AG09319 (cell line): Measurements from ENCODE around the gene ZNF566.

Experiments
- DNase-seq: peaks from one replicate; pipeline ENCODE4 v3.0.0-alpha.2; 2010; ENCODE audit warnings: low read depth; ENCODE audit errors: extremely low read depth
- CTCF ChIP-seq: IDR thresholded peaks from 2 replicates; pipeline ENCODE4 v1.5.1; 2011; ENCODE audit warnings: low read depth, mild to moderate bottlenecking, inconsistent platforms, low read length, moderate library complexity

Gene ZNF566

DNA sequence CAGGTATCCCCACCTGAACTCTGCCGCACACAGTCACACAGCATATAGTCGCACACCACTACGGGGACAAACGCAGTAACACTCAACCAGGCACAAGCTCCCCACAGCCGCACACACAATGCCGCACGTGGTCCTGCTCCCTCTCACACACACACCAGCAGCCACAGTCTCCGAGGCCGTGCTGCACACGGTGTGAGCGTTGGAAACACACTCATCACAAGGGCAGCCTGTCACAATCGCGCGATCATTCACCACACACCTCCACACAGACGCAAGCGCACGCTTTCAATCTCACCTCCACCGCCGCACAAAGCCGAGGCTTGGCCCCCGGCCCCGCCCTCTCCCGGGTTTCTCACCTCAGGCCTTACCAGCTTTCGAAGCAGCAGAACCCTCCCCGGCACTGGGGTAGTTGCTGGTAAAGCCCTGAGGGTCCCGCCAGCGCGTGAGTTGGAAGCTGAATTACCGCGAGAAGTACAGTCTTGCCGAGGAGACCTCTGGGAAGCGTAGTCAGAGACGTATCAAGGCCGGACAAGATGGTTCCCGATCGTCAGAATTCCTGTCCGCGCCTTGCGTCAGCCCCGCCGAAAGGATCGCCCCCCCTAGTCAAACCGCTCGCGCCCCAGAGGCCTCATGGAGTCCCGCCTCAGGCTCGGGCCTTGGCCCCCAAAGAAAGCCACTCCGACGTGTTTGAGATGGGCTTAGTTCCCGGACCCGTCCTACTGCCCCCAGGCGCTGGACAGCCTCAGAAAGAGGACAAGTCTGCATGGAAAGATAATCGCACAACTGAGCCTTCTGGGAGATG, at the start of gene ZNF566:
Gene ZNF566 (minus strand): TSS at position 444 of the 802 bp plus-strand sequence. CDS start 13,004 bp downstream, outside the sequence.
- peak; percentile 11 for TF ChIP-seq CTCF
- peak; percentile 91 for DNase-seq

DNA sequence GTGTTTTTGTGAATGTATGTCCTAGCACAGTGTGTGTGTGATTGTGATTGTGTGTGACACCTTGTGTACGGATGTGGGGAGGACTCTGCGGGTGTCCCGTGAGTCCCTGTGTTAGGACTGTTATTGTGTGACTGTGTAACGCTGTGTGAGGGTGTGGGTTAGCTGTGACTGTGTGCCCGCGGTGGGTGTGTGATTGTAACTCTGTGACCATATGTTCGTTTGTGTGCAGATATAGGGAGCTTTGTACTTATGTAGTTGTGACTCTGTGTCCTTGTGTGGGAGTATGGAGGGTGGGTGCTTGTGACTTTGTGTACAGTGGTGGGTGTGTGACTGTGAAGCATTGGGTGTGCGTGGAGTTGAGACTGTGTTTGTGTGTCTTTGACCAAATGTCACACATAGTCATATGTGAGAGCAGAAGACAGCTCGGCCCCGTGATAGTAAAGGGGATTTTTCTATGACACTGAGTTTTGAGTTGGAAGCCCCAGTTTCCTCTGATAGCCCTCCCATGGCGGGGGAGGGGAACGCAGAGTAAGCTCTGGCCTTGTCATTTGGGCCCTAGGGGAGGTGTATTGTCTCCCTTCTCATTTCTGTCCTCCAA, 39.7 kb upstream of the ZNF566 start:
- no peak for DNase-seq
- no peak for TF ChIP-seq CTCF

DNA sequence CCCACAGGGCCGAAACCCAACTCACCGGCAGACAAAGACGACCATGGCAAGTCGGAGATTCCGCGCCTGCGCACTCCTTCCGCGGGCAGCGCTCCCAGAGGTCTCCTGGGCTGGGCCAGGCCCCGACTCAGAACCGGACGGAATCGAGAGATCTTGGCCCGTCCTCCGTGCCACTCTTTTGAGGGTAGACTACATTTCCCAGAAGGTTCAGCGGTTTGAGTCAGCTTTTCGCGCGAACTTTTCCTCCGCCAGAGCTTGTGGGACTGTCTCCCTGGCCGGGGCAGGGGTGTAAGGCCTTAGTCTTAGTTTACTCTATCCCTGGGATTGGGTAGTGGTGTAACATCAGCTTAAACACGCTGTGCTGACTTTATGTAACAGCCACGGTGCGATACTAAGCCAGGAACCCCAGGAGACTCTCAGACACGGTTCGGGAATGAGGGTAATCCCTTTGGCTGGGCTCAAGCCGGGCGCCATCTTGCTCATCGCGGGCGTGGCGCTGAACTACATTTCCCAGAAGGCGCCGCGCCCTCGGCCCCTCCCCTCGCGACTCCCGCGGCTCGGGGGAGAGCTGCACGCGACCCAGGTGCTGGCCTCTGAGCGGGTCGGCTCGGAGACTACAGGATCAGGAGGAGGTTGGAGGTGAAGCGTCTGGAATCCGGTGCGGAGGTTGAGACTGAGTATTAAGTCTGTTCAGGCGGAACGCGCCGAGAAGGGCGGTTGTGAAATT, 39.0 kb upstream of the ZNF566 start, which contains the start of gene ZNF260:
Gene ZNF260 (minus strand): TSS at position 78 of the 727 bp plus-strand sequence. CDS start 13,033 bp downstream, outside the sequence.
- DNase-seq: peak; percentile 95
- no peak for TF ChIP-seq CTCF

- no peak for DNase-seq
- TF ChIP-seq CTCF: no peak
Measured at GRCh38 chr19:36527873-36528193, 38.5 kb upstream of the ZNF566 start.

GRCh38 chr19:36527341-36527740, 38.0 kb upstream of the ZNF566 start:
- no peak for DNase-seq
- TF ChIP-seq CTCF: no peak

GRCh38 chr19:36526581-36526980, 37.2 kb upstream of the ZNF566 start:
- no peak for DNase-seq
- no peak for TF ChIP-seq CTCF

GRCh38 chr19:36524617-36525016, 35.3 kb upstream of the ZNF566 start:
- no peak for DNase-seq
- TF ChIP-seq CTCF: no peak
